ENCODE results near the gene CACNA2D4.
"Not testable (repeated sequence)": the region's sequence is repeated elsewhere in the genome, so short reads cannot be mapped to it uniquely, and the experiment has no call there.

CACNA2D4 gene

DNA sequence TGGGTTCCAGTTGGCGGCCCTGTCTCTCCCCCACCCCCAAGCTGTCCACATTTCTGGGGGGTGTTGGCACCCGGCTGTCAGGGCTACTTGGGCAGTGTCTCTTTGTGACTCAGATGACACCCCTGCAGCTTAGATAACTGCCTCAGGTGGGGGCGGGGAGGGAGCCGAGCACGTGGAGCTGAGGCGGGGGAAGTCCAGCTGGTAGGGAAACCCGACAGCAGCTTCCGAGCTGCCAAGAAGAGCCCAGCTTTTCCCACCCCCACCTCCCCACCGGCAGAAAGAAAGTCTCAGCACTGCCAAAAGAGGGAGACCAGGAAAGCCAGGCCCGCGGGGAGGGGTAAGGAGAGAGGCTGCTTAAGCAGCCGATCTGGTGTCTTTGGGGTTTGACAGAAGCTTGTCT, 96.6 kb downstream of the CACNA2D4 start:
- DNase-seq: no peak
- peaks cover 40% of the 10 kb centered on the region for H3K27me3 Mint-ChIP-seq

GRCh38 chr12:1820896-1821291, 97.6 kb downstream of the CACNA2D4 start:
- H3K27ac Mint-ChIP-seq: no peak overlapping the region
- ATAC-seq: no peak
- DNase-seq: no peak
- H3K4me3 Mint-ChIP-seq: peak overlapping the region in 1 of 2 donors; percentile 39
- peaks cover 21% of the 10 kb centered on the region for H3K4me1 Mint-ChIP-seq
- H3K9me3 Mint-ChIP-seq: no peaks in the 10 kb centered on the region
- peaks cover 40% of the 10 kb centered on the region for H3K27me3 Mint-ChIP-seq

More for the DNA sequence above, 96.6 kb downstream of the CACNA2D4 start:
- Mint-ChIP-seq H3K4me3 (no peak overlapping the region), H3K4me1 (peaks cover 21% of the 10 kb centered on the region), H3K9me3 (no peaks in the 10 kb centered on the region), H3K27ac (peak overlapping the region; percentile 78)
- ATAC-seq: no peak

DNA sequence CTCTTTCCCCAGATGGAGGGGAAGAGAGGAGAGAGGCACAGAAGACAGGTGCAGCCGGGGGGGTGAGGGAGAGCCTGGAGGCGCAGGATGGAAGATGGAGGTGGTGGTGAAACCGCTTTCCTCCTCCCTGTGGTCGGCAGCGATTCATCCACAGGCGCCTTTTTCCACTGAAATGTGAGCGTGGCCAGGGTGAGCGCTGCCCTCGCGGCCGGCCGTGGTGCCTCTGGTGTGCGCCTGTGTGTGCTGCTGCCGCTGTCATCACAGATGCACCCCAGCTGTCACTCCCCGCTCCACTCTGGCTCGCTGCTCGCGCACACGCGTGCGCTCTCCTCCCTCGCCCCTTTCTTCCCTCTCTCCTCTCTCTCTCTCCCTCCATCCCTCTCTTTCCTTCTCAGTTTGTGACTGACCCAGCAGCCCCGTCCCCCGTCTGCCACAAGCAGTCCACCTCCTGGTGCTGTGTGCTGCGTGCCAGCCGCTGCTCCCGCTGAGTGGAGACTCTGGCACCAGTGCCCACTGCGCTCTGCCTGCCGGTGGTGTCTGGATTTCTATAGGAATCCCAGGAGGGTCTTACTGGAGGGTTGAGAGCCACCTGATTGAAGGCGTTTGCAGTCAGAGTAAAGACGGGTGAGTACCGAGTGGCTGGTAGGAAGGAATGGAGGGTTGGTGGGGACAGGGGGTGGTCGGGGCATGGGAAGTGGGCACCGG, 98.1 kb downstream of the CACNA2D4 start, which contains the start of gene LRTM2:
Gene LRTM2, plus strand, starts transcription at position 375 of the 705 bp plus-strand sequence. CDS start 7,584 bp downstream, outside the sequence.
- ATAC-seq (no peak), DNase-seq (no peak)
- peak within 1 kb of the TSS in 1 of 2 donors; percentile 39 for H3K4me3 Mint-ChIP-seq
- H3K27ac Mint-ChIP-seq: no peak within 1 kb of the TSS
- H3K9me3 Mint-ChIP-seq: no peaks in the 10 kb centered on the region
- peaks cover 21% of the 10 kb centered on the region for H3K4me1 Mint-ChIP-seq
- peaks cover 40% of the 10 kb centered on the region for H3K27me3 Mint-ChIP-seq

GRCh38 chr12:1819571-1819970, 98.9 kb downstream of the CACNA2D4 start:
- peaks cover 21% of the 10 kb centered on the region for H3K4me1 Mint-ChIP-seq
- H3K4me3 Mint-ChIP-seq: no peak overlapping the region
- H3K27me3 Mint-ChIP-seq: peaks cover 40% of the 10 kb centered on the region
- H3K9me3 Mint-ChIP-seq: no peaks in the 10 kb centered on the region
- DNase-seq (no peak), ATAC-seq (peak; percentile 14)
- no peak overlapping the region for H3K27ac Mint-ChIP-seq

GRCh38 chr12:1819050-1819449, 99.4 kb downstream of the CACNA2D4 start:
- no peaks in the 10 kb centered on the region for H3K9me3 Mint-ChIP-seq
- DNase-seq: no peak
- no peak for ATAC-seq
- peaks cover 40% of the 10 kb centered on the region for H3K27me3 Mint-ChIP-seq
- peaks cover 21% of the 10 kb centered on the region for H3K4me1 Mint-ChIP-seq
- no peak overlapping the region for H3K4me3 Mint-ChIP-seq
- no peak overlapping the region for H3K27ac Mint-ChIP-seq

- ATAC-seq, H3K9me3 Mint-ChIP-seq, DNase-seq, H3K4me3 Mint-ChIP-seq, H3K27ac Mint-ChIP-seq: not testable (repeated sequence)
- H3K27me3 Mint-ChIP-seq: peaks cover 40% of the 10 kb centered on the region
- H3K4me1 Mint-ChIP-seq: peaks cover 21% of the 10 kb centered on the region
Measured at GRCh38 chr12:1817928-1818327, 100.5 kb downstream of the CACNA2D4 start.

GRCh38 chr12:1816730-1817348, 101.6 kb downstream of the CACNA2D4 start:
- peaks cover 30% of the 10 kb centered on the region for H3K27me3 Mint-ChIP-seq
- ATAC-seq: no peak
- no peak for DNase-seq
- no peak overlapping the region for H3K4me3 Mint-ChIP-seq
- H3K4me1 Mint-ChIP-seq: peaks cover 16% of the 10 kb centered on the region
- H3K9me3 Mint-ChIP-seq: no peaks in the 10 kb centered on the region
- no peak overlapping the region for H3K27ac Mint-ChIP-seq

DNA sequence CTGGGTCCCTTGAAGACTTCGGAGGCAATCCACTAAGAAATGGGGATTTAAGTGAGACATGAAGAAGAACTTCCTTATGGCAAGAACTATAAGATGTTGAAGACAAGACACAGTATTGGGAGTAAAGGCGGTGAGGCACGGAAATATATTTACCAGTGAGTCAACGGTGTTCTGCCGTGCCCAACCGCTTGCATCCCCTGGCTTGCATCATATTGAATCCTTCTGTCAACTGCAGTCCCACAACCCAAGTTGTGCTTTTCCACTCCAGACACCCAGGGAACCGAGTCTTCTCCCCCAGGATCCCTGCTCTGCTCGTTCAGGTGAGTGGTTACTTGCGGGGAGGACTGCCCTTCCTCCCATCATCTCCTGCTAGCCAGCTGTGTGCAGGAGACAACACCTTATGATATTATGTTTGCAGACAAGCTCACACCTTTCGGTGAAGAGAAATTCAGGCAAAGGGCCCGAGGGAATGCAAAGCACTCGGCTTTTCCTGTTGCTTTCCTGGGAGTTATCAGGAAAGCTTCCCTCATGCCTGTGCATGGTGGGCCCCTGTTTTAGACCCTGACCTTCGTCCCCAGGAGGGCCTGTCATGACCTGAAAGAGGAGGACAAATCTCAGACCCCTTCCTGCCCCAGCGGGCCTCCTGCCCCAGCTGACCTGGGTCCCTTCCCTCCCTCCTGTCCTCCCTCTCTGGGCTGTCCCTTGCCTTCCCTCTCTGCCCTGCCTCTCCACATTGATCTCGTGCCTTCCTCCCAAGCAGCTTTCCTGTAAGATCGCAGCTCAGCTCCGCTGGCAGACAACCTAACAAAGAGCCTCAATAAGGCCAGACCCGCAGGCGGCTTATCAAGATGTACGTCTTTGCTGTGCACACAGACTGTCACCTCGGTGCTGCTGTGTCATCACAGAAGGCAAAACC, 102.4 kb downstream of the CACNA2D4 start:
- DNase-seq (no peak), ATAC-seq (no peak)
- H3K4me1 Mint-ChIP-seq: peaks cover 20% of the 10 kb centered on the region
- no peak overlapping the region for H3K4me3 Mint-ChIP-seq
- peaks cover 22% of the 10 kb centered on the region for H3K27me3 Mint-ChIP-seq
- H3K27ac Mint-ChIP-seq: no peak overlapping the region
- no peaks in the 10 kb centered on the region for H3K9me3 Mint-ChIP-seq

DNA sequence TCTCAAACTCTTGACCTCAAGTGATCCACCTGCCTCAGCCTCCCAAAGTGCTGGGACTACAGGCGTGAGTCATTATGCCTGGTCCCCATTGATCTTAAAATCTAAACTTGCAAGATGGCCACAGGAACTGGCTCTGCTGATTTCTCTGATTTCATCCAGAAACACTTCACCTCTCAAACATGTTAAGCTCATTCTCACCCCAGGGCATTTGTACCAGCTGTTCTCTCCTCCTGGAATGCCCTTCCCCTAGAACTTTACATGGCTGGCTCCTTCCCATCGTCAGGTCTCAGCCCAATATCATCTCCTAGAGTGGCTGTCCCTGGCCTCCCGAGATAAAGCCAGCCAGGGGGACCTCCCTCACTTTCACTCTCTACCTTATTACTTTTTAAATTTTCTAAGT, 103.3 kb downstream of the CACNA2D4 start:
- H3K27ac Mint-ChIP-seq: no peak overlapping the region

GRCh38 chr12:1814266-1814665, 104.2 kb downstream of the CACNA2D4 start:
- Mint-ChIP-seq H3K27ac (no peak overlapping the region), H3K4me1 (peaks cover 15% of the 10 kb centered on the region), H3K9me3 (no peaks in the 10 kb centered on the region), H3K27me3 (peaks cover 4% of the 10 kb centered on the region), H3K4me3 (no peak overlapping the region)
- ATAC-seq (no peak), DNase-seq (no peak)

More for the DNA sequence above, 103.3 kb downstream of the CACNA2D4 start:
- Mint-ChIP-seq H3K27me3 (peaks cover 13% of the 10 kb centered on the region), H3K4me1 (peaks cover 18% of the 10 kb centered on the region), H3K4me3 (no peak overlapping the region), H3K9me3 (no peaks in the 10 kb centered on the region)
- DNase-seq: no peak
- no peak for ATAC-seq

DNA sequence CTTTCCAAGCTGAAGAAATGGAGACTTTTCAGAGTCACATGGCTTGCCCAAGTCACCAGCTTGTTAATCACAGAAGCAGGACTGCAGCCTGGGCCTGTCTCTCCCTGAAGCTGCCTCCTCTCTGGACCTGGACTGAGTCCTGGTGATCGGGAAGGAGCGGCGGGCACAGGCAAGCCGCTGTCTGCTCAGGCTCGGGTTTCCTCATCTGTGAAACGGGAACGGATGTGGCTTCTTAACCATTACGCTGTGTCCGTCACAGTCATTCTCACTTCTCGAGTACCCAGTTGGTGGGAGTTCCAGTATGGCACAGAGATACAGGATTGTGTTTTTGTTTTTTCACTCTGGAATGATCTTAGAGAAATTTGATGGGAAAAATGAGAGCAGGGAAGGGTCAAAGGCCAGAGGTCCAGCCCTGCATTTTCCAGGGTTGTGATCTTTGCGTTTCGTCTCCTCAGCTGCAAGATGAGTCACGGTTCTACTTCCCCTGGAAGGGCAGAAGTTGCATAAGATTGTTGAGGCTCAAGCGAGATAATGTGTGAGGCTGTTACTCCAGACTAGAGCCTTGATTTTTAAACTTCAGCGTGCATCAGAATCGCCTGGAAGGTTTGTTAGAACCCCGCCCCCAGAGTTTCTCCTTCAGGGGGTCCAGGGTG, 105.7 kb downstream of the CACNA2D4 start:
- Mint-ChIP-seq H3K4me1 (peaks cover 21% of the 10 kb centered on the region), H3K27me3 (no peaks in the 10 kb centered on the region), H3K4me3 (no peak overlapping the region), H3K27ac (peak overlapping the region in 1 of 2 donors; percentile 53), H3K9me3 (no peaks in the 10 kb centered on the region)
- no peak for ATAC-seq
- DNase-seq: no peak

GRCh38 chr12:1811948-1812291, 106.5 kb downstream of the CACNA2D4 start:
- H3K4me3 Mint-ChIP-seq: peak overlapping the region in 1 of 2 donors; percentile 61
- H3K4me1 Mint-ChIP-seq: peaks cover 21% of the 10 kb centered on the region
- ATAC-seq: no peak
- H3K9me3 Mint-ChIP-seq: no peaks in the 10 kb centered on the region
- DNase-seq: no peak
- H3K27me3 Mint-ChIP-seq: no peaks in the 10 kb centered on the region
- H3K27ac Mint-ChIP-seq: peak overlapping the region in 1 of 2 donors; percentile 4

DNA sequence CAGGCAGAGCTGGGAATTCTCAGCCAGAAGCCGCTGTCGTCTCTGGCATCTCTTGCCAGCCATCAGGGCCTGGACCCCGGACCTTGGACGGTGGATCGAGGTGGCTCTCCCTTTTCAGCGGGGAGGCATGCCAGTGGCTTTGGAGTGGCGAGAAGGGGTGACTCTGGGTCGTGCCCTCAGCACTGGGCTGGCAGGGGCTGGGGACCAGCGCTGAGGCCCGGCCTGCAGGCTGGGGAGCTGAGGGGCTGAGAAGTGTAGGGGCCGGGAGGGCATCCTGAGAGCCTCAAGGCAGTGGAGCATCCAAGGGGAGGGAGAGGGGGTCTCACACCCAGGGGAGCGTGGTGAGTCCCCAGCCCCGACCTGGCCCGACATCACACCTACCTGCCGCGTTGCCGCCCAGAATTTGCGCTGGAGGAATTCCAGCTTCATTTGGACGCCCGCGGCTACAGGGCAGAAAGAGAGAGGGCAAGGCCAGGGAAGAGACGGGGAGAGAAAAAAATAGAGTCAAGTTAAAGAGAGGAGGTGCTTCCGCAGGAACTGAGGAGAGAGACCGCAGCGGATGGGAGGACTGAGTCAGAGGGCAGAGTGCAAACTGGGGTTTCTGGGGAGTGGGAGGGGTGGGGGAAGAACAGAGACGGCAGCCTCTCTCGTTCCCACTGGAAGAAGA, 107.0 kb downstream of the CACNA2D4 start:
- DNase-seq (no peak), ATAC-seq (peak; percentile 60)
- Mint-ChIP-seq H3K27me3 (no peaks in the 10 kb centered on the region), H3K9me3 (no peaks in the 10 kb centered on the region), H3K4me1 (peaks cover 21% of the 10 kb centered on the region), H3K4me3 (peak overlapping the region; percentile 7 to 61), H3K27ac (peak overlapping the region; percentile 8 to 94)

DNA sequence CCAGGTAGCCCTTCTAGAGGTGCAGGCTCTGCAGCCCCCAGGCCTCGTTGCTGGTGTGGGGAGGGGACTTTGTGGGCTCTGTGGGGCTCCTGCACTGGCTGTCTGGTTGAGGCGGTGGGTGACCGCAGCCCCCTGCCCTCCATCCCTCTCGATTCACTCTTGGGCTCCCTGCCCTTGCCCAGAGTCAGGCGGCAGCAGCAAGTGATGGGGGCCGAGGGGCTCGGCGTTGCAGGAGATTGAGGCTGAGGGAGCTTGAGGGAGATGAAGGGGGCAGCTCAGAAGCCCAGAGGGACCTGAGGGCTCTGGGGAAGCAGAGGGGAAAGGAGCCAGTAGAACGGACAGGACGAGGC, 107.5 kb downstream of the CACNA2D4 start:
- Mint-ChIP-seq H3K27ac (peak overlapping the region; percentile 8 to 94), H3K9me3 (no peaks in the 10 kb centered on the region), H3K4me3 (peak overlapping the region; percentile 7 to 61), H3K4me1 (peaks cover 21% of the 10 kb centered on the region), H3K27me3 (no peaks in the 10 kb centered on the region)
- DNase-seq: no peak
- ATAC-seq: peak; percentile 22

All from stimulated activated naive CD8-positive, alpha-beta T cell treated with anti-CD3 and anti-CD28 coated beads, Interleukin-15, amount 100 ng/mL, for 72 hours (primary cell).